OCI-LY1 (cell line): ENCODE measurements around the gene TTC33.

Experiments
- H2AFZ ChIP-seq: fragments of 200-600 bp; sonication (generic), shearing (Covaris generic); 2 replicates; pipeline ENCODE4 v1.6.0; 2014; ENCODE audit warnings: antibody characterized with exemption, mild to moderate bottlenecking, low read length
- H3F3A ChIP-seq: fragments of 200-600 bp; sonication (generic), shearing (Covaris generic); 2 replicates; pipeline ENCODE4 v1.6.0; 2014; ENCODE audit warnings: mild to moderate bottlenecking, antibody characterized with exemption, low read length, moderate library complexity; ENCODE audit not compliant: insufficient read depth
- H3K27ac ChIP-seq: fragments of 200-600 bp; sonication (generic); 2 replicates; pipeline ENCODE4 v1.5.1; 2014; ENCODE audit warnings: low read length, mixed run types, mild to moderate bottlenecking, low read depth; ENCODE audit not compliant: poor library complexity, severe bottlenecking
- H3K27me3 ChIP-seq: fragments of 200-600 bp; sonication (generic); 2 replicates; pipeline ENCODE4 v1.6.0; 2014; ENCODE audit warnings: antibody characterized with exemption, mild to moderate bottlenecking, low read length, moderate library complexity; ENCODE audit not compliant: insufficient read depth
- H3K36me3 ChIP-seq: fragments of 200-600 bp; sonication (generic); 2 replicates; pipeline ENCODE4 v1.6.1; 2014; ENCODE audit warnings: mild to moderate bottlenecking, antibody characterized with exemption, low read length, moderate library complexity, mixed read lengths; ENCODE audit not compliant: insufficient read depth
- H3K4me1 ChIP-seq: fragments of 200-600 bp; sonication (generic); 2 replicates; pipeline ENCODE4 v1.5.1; 2014; ENCODE audit warnings: mild to moderate bottlenecking, low read length, moderate library complexity; ENCODE audit not compliant: insufficient read depth, severe bottlenecking
- H3K4me2 ChIP-seq: fragments of 200-600 bp; sonication (generic), shearing (Covaris generic); 2 replicates; pipeline ENCODE4 v1.6.1; 2014; ENCODE audit warnings: low read length
- H3K4me3 ChIP-seq: fragments of 200-600 bp; sonication (generic); 2 replicates; pipeline ENCODE4 v1.5.1; 2014; ENCODE audit warnings: low read length, low read depth, mild to moderate bottlenecking, mixed read lengths; ENCODE audit not compliant: poor library complexity, severe bottlenecking
- H3K79me2 ChIP-seq: fragments of 200-600 bp; shearing (Covaris generic); 2 replicates; pipeline ENCODE4 v1.6.1; 2016; ENCODE audit warnings: mixed run types, low read length, mixed read lengths; ENCODE audit not compliant: insufficient read depth
- H3K9ac ChIP-seq: fragments of 200-600 bp; sonication (generic), shearing (Covaris generic); 2 replicates; pipeline ENCODE4 v1.6.1; 2014; ENCODE audit warnings: mild to moderate bottlenecking, low read length, mixed read lengths
- H3K9me2 ChIP-seq: fragments of 200-600 bp; sonication (generic), shearing (Covaris generic); 2 replicates; pipeline ENCODE4 v1.6.1; 2014; ENCODE audit warnings: low read depth, mild to moderate bottlenecking, low read length, mixed read lengths
- H3K9me3 ChIP-seq: fragments of 200-600 bp; shearing (Covaris generic); 2 replicates; pipeline ENCODE4 v1.6.1; 2014; ENCODE audit warnings: low read length, mixed read lengths
- H4K20me1 ChIP-seq: fragments of 200-600 bp; sonication (generic), shearing (Covaris generic); 2 replicates; pipeline ENCODE4 v1.6.0; 2016; ENCODE audit warnings: mild to moderate bottlenecking, low read length; ENCODE audit not compliant: insufficient read depth
- EZH2 ChIP-seq: fragments of 200-600 bp; sonication (generic), shearing (Covaris generic); IDR thresholded peaks from 2 replicates; pipeline ENCODE4 v1.8.0; 2017; ENCODE audit warnings: borderline replicate concordance, mixed run types, mild to moderate bottlenecking, antibody characterized with exemption, low read length, moderate library complexity, mixed read lengths
- TF ChIP-seq, protein P1 (sequence below): fragments of 200-600 bp; sonication (generic), shearing (Covaris generic); IDR thresholded peaks from 2 replicates; pipeline ENCODE4 v1.5.1; 2017; ENCODE audit warnings: mild to moderate bottlenecking, antibody characterized with exemption, low read length, moderate library complexity, mixed read lengths

The TTC33 gene

DNA sequence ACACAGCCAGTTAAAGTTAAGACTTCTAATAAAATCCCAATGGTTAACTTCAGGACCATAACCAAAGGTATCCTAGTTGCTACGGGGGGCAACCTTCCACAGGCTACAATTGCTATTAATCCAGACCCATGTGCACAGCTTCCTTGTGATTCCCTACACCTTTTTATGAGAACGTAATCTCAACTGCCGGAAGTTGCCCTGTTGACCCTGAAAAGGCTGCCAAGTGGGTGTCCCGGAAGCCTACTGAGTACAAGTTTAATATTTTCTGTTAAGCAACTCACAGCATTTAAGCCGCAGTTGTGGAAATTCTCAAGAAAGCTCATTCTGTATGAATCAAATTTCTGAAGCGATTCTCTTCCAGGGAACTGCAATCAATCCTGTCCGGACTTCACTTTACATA lies 124.5 kb downstream of the TTC33 start:
- no peaks in the 10 kb centered on the region for H3K9me2 ChIP-seq
- H3K36me3 ChIP-seq, result no peaks in the 10 kb centered on the region
- H2AFZ ChIP-seq, result no peak overlapping the region
- peaks cover 4% of the 10 kb centered on the region for H3K4me1 ChIP-seq
- H3F3A ChIP-seq, result no peaks in the 10 kb centered on the region
- no peaks in the 10 kb centered on the region for H3K27me3 ChIP-seq
- no peak overlapping the region for H3K4me3 ChIP-seq
- H3K79me2 ChIP-seq, result no peaks in the 10 kb centered on the region
- no peaks in the 10 kb centered on the region for H4K20me1 ChIP-seq
- no peak for TF ChIP-seq EZH2
- TF ChIP-seq, protein P1, sequence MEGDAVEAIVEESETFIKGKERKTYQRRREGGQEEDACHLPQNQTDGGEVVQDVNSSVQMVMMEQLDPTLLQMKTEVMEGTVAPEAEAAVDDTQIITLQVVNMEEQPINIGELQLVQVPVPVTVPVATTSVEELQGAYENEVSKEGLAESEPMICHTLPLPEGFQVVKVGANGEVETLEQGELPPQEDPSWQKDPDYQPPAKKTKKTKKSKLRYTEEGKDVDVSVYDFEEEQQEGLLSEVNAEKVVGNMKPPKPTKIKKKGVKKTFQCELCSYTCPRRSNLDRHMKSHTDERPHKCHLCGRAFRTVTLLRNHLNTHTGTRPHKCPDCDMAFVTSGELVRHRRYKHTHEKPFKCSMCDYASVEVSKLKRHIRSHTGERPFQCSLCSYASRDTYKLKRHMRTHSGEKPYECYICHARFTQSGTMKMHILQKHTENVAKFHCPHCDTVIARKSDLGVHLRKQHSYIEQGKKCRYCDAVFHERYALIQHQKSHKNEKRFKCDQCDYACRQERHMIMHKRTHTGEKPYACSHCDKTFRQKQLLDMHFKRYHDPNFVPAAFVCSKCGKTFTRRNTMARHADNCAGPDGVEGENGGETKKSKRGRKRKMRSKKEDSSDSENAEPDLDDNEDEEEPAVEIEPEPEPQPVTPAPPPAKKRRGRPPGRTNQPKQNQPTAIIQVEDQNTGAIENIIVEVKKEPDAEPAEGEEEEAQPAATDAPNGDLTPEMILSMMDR, result no peak
- no peak overlapping the region for H3K9ac ChIP-seq
- no peaks in the 10 kb centered on the region for H3K9me3 ChIP-seq
- H3K27ac ChIP-seq, result no peak overlapping the region
- H3K4me2 ChIP-seq, result no peak overlapping the region

DNA sequence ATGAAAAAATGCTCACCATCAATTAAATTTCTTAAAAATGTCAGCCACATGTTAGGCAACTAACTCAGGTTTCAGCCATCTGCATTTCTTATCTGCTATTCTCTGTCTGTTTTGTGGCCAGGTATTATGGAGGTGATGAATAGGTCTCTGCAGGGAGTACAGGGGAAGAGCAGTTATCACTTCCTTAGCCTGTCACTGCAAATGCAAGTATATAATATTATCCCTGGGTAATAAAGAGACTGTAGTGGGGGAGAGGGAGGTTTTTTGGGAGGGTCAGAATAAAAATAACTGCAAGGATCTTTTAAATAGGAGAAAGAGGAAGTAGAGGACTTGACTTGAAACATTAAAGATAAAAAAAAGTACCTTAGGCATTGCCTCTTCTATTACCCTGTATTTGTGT lies 125.6 kb downstream of the TTC33 start:
- Histone ChIP-seq H3K4me3 (no peak overlapping the region), H3K9me2 (no peaks in the 10 kb centered on the region), H3K4me2 (no peak overlapping the region), H3K27me3 (no peaks in the 10 kb centered on the region), H2AFZ (no peak overlapping the region), H3F3A (no peaks in the 10 kb centered on the region), H3K36me3 (no peaks in the 10 kb centered on the region), H3K4me1 (peaks cover 4% of the 10 kb centered on the region), H3K27ac (no peak overlapping the region), H3K9me3 (no peaks in the 10 kb centered on the region), H3K9ac (no peak overlapping the region), H3K79me2 (no peaks in the 10 kb centered on the region), H4K20me1 (no peaks in the 10 kb centered on the region)
- TF ChIP-seq EZH2, result no peak
- TF ChIP-seq, protein P1, result no peak

DNA sequence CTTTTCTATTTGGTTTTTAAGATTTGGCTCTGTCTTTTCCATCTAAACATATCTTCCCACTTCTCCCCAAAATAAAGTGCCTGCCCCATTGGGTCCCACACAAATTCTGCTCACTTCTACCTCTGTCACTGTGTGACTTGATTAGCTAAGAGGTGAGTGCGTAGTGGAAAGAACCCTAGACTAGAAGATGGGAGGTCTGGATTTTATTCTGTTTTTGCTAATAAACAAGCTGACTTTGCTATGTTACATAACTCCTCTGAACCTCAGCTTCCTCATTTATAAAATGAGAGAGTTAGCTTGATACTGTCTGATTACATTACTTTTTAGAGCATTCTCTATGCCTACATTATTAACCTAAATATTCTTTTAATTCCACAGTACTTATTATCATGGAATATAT lies 127.4 kb downstream of the TTC33 start:
- Histone ChIP-seq H3K9me2 (no peaks in the 10 kb centered on the region), H3K4me3 (no peak overlapping the region), H3K27me3 (no peaks in the 10 kb centered on the region), H3K9ac (no peak overlapping the region), H3K36me3 (no peaks in the 10 kb centered on the region), H3K9me3 (no peaks in the 10 kb centered on the region), H2AFZ (no peak overlapping the region), H3K27ac (no peak overlapping the region), H3K79me2 (no peaks in the 10 kb centered on the region), H4K20me1 (no peaks in the 10 kb centered on the region), H3K4me1 (peaks cover 5% of the 10 kb centered on the region), H3F3A (no peaks in the 10 kb centered on the region), H3K4me2 (no peak overlapping the region)
- TF ChIP-seq, protein P1, result no peak
- no peak for TF ChIP-seq EZH2
